HEK293T (cell line): ENCODE measurements around the gene TAS1R2.

ENCODE experiments used
- FOXK2 ChIP-seq: fragments of 450-650 bp; IDR thresholded peaks from 2 replicates; pipeline ENCODE4 v1.6.1; 2016; ENCODE audit warnings: mild to moderate bottlenecking
- HDGF ChIP-seq: fragments of 450-650 bp; IDR thresholded peaks from 2 replicates; pipeline ENCODE4 v1.6.1; 2017; ENCODE audit warnings: antibody characterized with exemption, borderline replicate concordance
- SUZ12 ChIP-seq: fragments of 450-650 bp; IDR thresholded peaks from 2 replicates; pipeline ENCODE4 v1.6.1; 2016; ENCODE audit warnings: mild to moderate bottlenecking
- TF ChIP-seq, protein P1 (sequence below): fragments of 450-650 bp; IDR thresholded peaks from 2 replicates; pipeline ENCODE4 v1.6.1; 2016

DNA sequence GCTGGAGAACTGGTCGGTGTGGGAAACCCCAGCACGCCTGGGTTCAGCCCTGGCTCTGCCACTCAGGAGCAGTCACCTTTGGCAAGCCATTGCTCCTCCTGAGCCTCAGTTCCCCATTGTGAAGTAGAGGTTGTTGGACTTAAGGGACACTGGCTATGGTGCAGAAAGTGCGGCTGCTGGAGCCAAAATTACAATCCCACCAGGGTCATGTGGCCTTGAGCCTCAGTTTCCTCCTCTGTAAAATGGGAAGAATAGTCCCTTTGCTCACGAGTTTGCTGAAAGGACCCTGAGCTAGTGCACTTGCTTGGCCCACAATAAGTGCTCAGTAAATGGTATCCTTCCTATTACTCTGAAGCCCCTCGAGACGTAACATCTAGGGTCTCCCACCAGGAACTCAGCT, 14.6 kb upstream of the TAS1R2 start:
- TF ChIP-seq, protein P1, sequence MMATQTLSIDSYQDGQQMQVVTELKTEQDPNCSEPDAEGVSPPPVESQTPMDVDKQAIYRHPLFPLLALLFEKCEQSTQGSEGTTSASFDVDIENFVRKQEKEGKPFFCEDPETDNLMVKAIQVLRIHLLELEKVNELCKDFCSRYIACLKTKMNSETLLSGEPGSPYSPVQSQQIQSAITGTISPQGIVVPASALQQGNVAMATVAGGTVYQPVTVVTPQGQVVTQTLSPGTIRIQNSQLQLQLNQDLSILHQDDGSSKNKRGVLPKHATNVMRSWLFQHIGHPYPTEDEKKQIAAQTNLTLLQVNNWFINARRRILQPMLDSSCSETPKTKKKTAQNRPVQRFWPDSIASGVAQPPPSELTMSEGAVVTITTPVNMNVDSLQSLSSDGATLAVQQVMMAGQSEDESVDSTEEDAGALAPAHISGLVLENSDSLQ, result no peak
- TF ChIP-seq SUZ12 (no peak), HDGF (no peak), FOXK2 (no peak)
